Measurements from ENCODE around the gene TP53I13. TPM values are rescaled to one million over a fixed set of nuclear protein-coding genes. Genes with fewer than 3 reads are reported as not detected.

The TP53I13 gene
- total RNA-seq, 2 experiments from 2014 or later, result 31.2 to 35.3 TPM

DNA sequence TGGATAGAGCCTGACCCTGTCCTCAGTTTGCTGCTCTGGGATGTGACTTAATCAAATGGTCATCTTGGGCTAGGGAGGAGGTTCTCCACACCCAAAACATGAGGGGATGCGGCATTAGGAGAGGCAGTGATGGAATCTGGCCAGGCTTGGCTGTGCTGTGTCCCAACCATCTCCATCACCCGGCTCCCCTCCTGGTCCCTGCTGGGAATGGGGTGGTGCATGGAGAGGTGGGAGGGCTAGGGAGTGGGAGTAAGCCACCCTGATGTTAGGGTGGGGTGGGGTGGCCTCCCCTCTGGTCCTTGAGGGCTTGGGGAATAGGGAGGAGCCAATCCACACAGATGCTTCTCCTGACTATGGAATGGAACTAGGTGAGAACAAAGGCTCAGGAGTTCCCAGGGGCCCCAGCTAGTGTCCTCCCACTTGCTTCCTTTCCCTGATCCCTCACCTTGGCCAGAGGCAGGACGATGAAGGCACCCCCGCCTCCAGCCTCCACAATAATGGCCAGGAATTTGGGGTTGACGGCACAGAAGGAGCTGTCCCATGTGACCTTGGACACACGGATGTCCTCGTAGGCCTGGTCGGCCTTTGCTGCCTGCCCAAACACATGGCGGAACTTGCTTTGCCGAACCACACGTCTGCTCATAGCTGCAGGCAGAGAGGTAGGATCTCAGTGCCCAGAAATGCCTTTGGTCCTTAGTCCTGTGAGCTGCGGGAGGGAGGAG, 52.4 kb downstream of the TP53I13 start:
- Mint-ChIP-seq H3K4me3 (no peak overlapping the region), H3K27ac (no peak overlapping the region), H3K27me3 (no peaks in the 10 kb centered on the region), H3K4me1 (peaks cover 58% of the 10 kb centered on the region), H3K36me3 (peaks cover 9% of the 10 kb centered on the region), H3K9me3 (no peaks in the 10 kb centered on the region)
- no peak for DNase-seq

DNA sequence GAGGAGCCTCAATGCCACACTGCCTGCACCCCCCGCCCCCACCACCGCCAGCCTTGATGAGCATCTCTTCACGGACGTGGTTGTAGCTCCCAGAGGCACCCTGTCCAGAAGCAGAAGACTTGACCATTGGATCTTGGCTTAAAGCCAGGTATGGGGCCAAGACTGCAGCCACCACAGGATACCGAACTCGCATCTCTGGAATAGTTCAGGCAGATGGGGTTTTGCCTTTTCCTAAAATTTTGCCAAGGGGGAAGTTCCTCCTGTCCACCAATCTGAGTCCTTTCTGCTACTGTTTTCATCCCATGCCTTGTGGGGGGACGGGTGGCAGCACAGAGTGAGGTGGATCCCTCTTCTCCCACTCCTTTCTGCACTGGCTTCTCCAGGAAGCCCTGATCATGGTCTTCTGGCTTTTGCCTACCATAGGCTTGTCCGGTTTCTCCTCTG, 53.3 kb downstream of the TP53I13 start:
- Mint-ChIP-seq H3K9me3 (no peaks in the 10 kb centered on the region), H3K4me1 (peaks cover 55% of the 10 kb centered on the region), H3K4me3 (peak overlapping the region; percentile 75), H3K27ac (no peak overlapping the region), H3K36me3 (peaks cover 9% of the 10 kb centered on the region), H3K27me3 (no peaks in the 10 kb centered on the region)
- DNase-seq, result no peak

Other genes with a start within 250 kb of the TP53I13 start
- gene TAOK1, start 178.3 kb upstream of the TP53I13 start, total RNA-seq, result 10 to 100 TPM; 20.8 to 25.8 TPM
- 1 to 10 TPM; 8.6 to 8.8 TPM for gene ABHD15, start 1.7 kb upstream of the TP53I13 start, total RNA-seq
- gene GIT1, start 20.9 kb downstream of the TP53I13 start, total RNA-seq, result 10 to 100 TPM; 63.5 to 63.7 TPM
- 10 to 100 TPM; 17.9 to 20.8 TPM for gene ANKRD13B, start 24.4 kb downstream of the TP53I13 start, total RNA-seq
- 1 to 10 TPM; 8.9 to 9.4 TPM for gene CORO6, start 54.2 kb downstream of the TP53I13 start, total RNA-seq